ENCODE results near the gene RABGAP1.

Gene RABGAP1

GRCh38 chr9:123089040-123089439 lies 148.2 kb downstream of the RABGAP1 start:
- H3K27ac ChIP-seq (ENCODE audit: low read depth in 2 of 2, low read length in 2 of 2) = no peak overlapping the region
- H3K4me3 ChIP-seq (ENCODE audit: low read length in 2 of 2) = no peak overlapping the region
- H3K9me3 ChIP-seq (ENCODE audit: control insufficient read depth in 2 of 2, low read length in 2 of 2) = no peaks in the 10 kb centered on the region
- H3K4me1 ChIP-seq (ENCODE audit: control insufficient read depth in 2 of 2, insufficient read depth in 2 of 2, low read length in 2 of 2) = no peaks in the 10 kb centered on the region
- H3K36me3 ChIP-seq (ENCODE audit: control insufficient read depth in 2 of 2, insufficient read depth in 2 of 2, low read length in 2 of 2) = peaks cover 40 to 64% of the 10 kb centered on the region in 2 donors
- no peaks in the 10 kb centered on the region for H3K27me3 ChIP-seq (ENCODE audit: control insufficient read depth in 2 of 2, insufficient read depth in 2 of 2, low read length in 2 of 2)
- no peak overlapping the region for H3K9ac ChIP-seq (ENCODE audit: low read depth in 1 of 2, low read length in 2 of 2)

DNA sequence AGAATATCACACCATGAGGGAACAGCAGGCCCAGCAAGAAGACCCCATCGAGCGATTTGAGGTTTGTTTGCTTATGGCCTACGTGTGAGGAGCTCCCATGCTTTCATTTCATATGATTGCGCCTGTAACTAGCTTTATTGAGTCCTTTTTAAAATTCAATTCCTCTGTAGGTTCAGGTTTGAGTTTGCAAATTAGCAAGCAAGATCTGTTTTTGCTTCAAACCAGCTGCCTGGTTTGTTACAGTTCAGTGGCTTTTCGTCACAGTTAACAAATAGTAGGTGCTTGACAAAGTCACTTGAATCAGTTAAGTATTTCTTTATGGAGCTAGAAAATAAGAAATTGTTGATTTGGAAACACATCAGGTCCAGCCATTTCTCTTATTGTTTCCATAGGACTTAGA lies 149.0 kb downstream of the RABGAP1 start:
- Histone ChIP-seq H3K4me3 (ENCODE audit: low read length in 2 of 2) (no peak overlapping the region), H3K27me3 (ENCODE audit: control insufficient read depth in 2 of 2, insufficient read depth in 2 of 2, low read length in 2 of 2) (no peaks in the 10 kb centered on the region), H3K9me3 (ENCODE audit: control insufficient read depth in 2 of 2, low read length in 2 of 2) (no peaks in the 10 kb centered on the region), H3K27ac (ENCODE audit: low read depth in 2 of 2, low read length in 2 of 2) (no peak overlapping the region), H3K4me1 (ENCODE audit: control insufficient read depth in 2 of 2, insufficient read depth in 2 of 2, low read length in 2 of 2) (no peaks in the 10 kb centered on the region), H3K9ac (ENCODE audit: low read depth in 1 of 2, low read length in 2 of 2) (no peak overlapping the region), H3K36me3 (ENCODE audit: control insufficient read depth in 2 of 2, insufficient read depth in 2 of 2, low read length in 2 of 2) (peaks cover 38 to 61% of the 10 kb centered on the region in 2 donors)

- Histone ChIP-seq H3K36me3 (ENCODE audit: control insufficient read depth in 2 of 2, insufficient read depth in 2 of 2, low read length in 2 of 2) (peaks cover 37 to 55% of the 10 kb centered on the region in 2 donors), H3K27me3 (ENCODE audit: control insufficient read depth in 2 of 2, insufficient read depth in 2 of 2, low read length in 2 of 2) (no peaks in the 10 kb centered on the region), H3K27ac (ENCODE audit: low read depth in 2 of 2, low read length in 2 of 2) (no peak overlapping the region), H3K9me3 (ENCODE audit: control insufficient read depth in 2 of 2, low read length in 2 of 2) (no peaks in the 10 kb centered on the region), H3K4me3 (ENCODE audit: low read length in 2 of 2) (no peak overlapping the region), H3K9ac (ENCODE audit: low read depth in 1 of 2, low read length in 2 of 2) (no peak overlapping the region), H3K4me1 (ENCODE audit: control insufficient read depth in 2 of 2, insufficient read depth in 2 of 2, low read length in 2 of 2) (no peaks in the 10 kb centered on the region)
These were observed 149.5 kb downstream of the RABGAP1 start for GRCh38 chr9:123090198-123090896.

- no peaks in the 10 kb centered on the region for H3K27me3 ChIP-seq (ENCODE audit: control insufficient read depth in 2 of 2, insufficient read depth in 2 of 2, low read length in 2 of 2)
- no peaks in the 10 kb centered on the region for H3K9me3 ChIP-seq (ENCODE audit: control insufficient read depth in 2 of 2, low read length in 2 of 2)
- H3K4me3 ChIP-seq (ENCODE audit: low read length in 2 of 2) = no peak overlapping the region
- H3K4me1 ChIP-seq (ENCODE audit: control insufficient read depth in 2 of 2, insufficient read depth in 2 of 2, low read length in 2 of 2) = no peaks in the 10 kb centered on the region
- H3K27ac ChIP-seq (ENCODE audit: low read depth in 2 of 2, low read length in 2 of 2) = no peak overlapping the region
- H3K9ac ChIP-seq (ENCODE audit: low read depth in 1 of 2, low read length in 2 of 2) = no peak overlapping the region
- peaks cover 39 to 57% of the 10 kb centered on the region in 2 donors for H3K36me3 ChIP-seq (ENCODE audit: control insufficient read depth in 2 of 2, insufficient read depth in 2 of 2, low read length in 2 of 2)
These were observed 150.1 kb downstream of the RABGAP1 start for GRCh38 chr9:123090956-123091355.

DNA sequence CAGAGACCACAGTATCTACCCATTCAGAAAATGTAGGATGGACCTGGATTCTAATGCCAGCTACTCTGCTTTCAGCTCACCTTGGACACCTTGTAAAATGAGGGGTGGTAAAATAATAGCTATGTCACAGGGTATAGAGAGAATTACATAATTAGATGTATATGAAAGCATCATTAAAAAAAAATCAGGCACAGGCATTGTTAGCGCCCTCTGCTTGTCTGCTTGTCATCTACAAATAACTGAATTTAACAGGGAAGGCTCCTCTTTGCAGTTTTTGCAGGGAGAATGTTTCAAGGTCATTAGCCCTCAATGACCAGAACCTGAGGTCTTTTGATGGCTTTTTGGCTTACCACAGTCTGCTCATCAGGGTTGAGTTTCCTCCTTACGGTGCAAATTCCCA lies 150.6 kb downstream of the RABGAP1 start:
- H3K36me3 ChIP-seq (ENCODE audit: control insufficient read depth in 2 of 2, insufficient read depth in 2 of 2, low read length in 2 of 2) = peaks cover 44 to 59% of the 10 kb centered on the region in 2 donors
- H3K9me3 ChIP-seq (ENCODE audit: control insufficient read depth in 2 of 2, low read length in 2 of 2) = no peaks in the 10 kb centered on the region
- no peak overlapping the region for H3K4me3 ChIP-seq (ENCODE audit: low read length in 2 of 2)
- H3K9ac ChIP-seq (ENCODE audit: low read depth in 1 of 2, low read length in 2 of 2) = no peak overlapping the region
- H3K27ac ChIP-seq (ENCODE audit: low read depth in 2 of 2, low read length in 2 of 2) = no peak overlapping the region
- H3K4me1 ChIP-seq (ENCODE audit: control insufficient read depth in 2 of 2, insufficient read depth in 2 of 2, low read length in 2 of 2) = no peaks in the 10 kb centered on the region
- no peaks in the 10 kb centered on the region for H3K27me3 ChIP-seq (ENCODE audit: control insufficient read depth in 2 of 2, insufficient read depth in 2 of 2, low read length in 2 of 2)

DNA sequence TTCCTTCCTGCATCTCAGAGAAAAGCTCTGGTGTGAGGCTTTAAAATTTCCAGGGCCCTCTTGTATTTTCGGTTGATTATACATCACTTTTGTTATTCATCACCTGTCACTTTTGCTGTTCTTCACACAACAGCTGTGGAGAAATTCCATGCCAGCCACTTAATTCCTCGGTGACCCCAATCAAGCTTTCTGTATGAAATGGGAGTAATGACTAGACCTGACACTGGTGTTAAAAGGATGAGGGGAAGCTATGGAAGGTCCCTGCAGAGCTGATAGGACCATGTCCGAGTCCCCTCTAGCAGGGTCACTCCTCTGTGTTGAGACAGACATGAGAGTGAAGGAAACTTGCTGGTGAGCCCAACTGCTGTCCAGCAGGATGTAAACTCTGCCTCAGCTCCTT lies 152.3 kb downstream of the RABGAP1 start:
- Histone ChIP-seq H3K4me1 (ENCODE audit: control insufficient read depth in 2 of 2, insufficient read depth in 2 of 2, low read length in 2 of 2) (no peaks in the 10 kb centered on the region), H3K9ac (ENCODE audit: low read depth in 1 of 2, low read length in 2 of 2) (no peak overlapping the region), H3K9me3 (ENCODE audit: control insufficient read depth in 2 of 2, low read length in 2 of 2) (no peaks in the 10 kb centered on the region), H3K27me3 (ENCODE audit: control insufficient read depth in 2 of 2, insufficient read depth in 2 of 2, low read length in 2 of 2) (no peaks in the 10 kb centered on the region), H3K4me3 (ENCODE audit: low read length in 2 of 2) (no peak overlapping the region), H3K36me3 (ENCODE audit: control insufficient read depth in 2 of 2, insufficient read depth in 2 of 2, low read length in 2 of 2) (peaks cover 49 to 69% of the 10 kb centered on the region in 2 donors), H3K27ac (ENCODE audit: low read depth in 2 of 2, low read length in 2 of 2) (no peak overlapping the region)

DNA sequence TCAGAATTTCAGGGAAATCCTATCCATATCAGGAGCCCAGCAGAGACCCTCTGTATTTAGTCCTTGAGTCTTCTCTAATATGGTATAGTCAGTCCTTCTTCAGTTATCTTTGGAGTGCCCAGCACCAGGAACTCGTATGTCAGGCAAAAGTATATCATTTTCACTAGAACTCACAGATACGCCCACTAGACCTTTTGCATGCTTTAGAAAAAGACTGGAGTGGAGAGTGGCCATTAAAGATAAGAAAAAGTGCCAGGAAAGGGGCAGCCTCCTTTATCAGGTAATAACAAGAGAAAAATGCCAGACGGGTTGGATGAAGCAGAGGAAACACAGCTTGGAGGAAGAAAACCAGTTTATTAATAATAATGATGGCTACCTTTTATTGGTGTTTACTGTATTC lies 156.2 kb downstream of the RABGAP1 start:
- peaks cover 57 to 66% of the 10 kb centered on the region in 2 donors for H3K36me3 ChIP-seq (ENCODE audit: control insufficient read depth in 2 of 2, insufficient read depth in 2 of 2, low read length in 2 of 2)
- no peaks in the 10 kb centered on the region for H3K4me1 ChIP-seq (ENCODE audit: control insufficient read depth in 2 of 2, insufficient read depth in 2 of 2, low read length in 2 of 2)
- H3K27me3 ChIP-seq (ENCODE audit: control insufficient read depth in 2 of 2, insufficient read depth in 2 of 2, low read length in 2 of 2) = no peaks in the 10 kb centered on the region
- H3K9me3 ChIP-seq (ENCODE audit: control insufficient read depth in 2 of 2, low read length in 2 of 2) = no peaks in the 10 kb centered on the region
- H3K27ac ChIP-seq (ENCODE audit: low read depth in 2 of 2, low read length in 2 of 2) = no peak overlapping the region
- no peak overlapping the region for H3K4me3 ChIP-seq (ENCODE audit: low read length in 2 of 2)
- no peak overlapping the region for H3K9ac ChIP-seq (ENCODE audit: low read depth in 1 of 2, low read length in 2 of 2)

DNA sequence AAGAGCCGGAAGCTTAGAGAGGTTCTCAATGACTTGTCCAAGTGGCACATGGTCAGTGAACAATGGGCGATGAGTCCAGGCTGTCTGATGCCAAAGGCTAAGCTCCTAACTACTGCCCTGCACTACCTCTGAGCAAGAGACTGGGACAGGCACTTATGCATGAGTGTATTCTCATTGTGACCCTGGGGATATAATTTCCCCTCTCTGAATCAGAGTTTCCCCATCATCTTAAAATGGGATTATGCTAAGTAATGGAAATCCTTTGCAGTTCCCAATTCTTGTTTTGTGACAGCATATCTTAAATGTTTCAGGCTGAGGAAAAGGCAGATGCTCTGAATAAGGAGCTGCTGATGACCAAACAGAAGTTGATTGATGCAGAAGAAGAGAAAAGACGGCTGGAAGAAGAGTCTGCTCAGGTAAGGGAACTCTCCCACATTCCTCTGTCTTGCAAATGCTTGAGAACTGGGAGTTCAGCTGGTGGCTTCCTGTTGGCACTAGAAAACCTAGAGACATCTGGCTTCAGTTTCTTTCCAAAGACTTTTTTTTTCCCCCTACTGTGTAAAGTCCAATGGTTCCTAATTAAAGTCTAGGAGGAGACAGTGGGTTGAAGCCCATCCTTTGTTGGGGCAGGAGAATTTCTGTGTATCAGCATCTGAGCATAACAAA lies 156.7 kb downstream of the RABGAP1 start:
- no peaks in the 10 kb centered on the region for H3K9me3 ChIP-seq (ENCODE audit: control insufficient read depth in 2 of 2, low read length in 2 of 2)
- no peak overlapping the region for H3K27ac ChIP-seq (ENCODE audit: low read depth in 2 of 2, low read length in 2 of 2)
- peaks cover 59 to 69% of the 10 kb centered on the region in 2 donors for H3K36me3 ChIP-seq (ENCODE audit: control insufficient read depth in 2 of 2, insufficient read depth in 2 of 2, low read length in 2 of 2)
- no peaks in the 10 kb centered on the region for H3K27me3 ChIP-seq (ENCODE audit: control insufficient read depth in 2 of 2, insufficient read depth in 2 of 2, low read length in 2 of 2)
- H3K9ac ChIP-seq (ENCODE audit: low read depth in 1 of 2, low read length in 2 of 2) = no peak overlapping the region
- no peak overlapping the region for H3K4me3 ChIP-seq (ENCODE audit: low read length in 2 of 2)
- no peaks in the 10 kb centered on the region for H3K4me1 ChIP-seq (ENCODE audit: control insufficient read depth in 2 of 2, insufficient read depth in 2 of 2, low read length in 2 of 2)

DNA sequence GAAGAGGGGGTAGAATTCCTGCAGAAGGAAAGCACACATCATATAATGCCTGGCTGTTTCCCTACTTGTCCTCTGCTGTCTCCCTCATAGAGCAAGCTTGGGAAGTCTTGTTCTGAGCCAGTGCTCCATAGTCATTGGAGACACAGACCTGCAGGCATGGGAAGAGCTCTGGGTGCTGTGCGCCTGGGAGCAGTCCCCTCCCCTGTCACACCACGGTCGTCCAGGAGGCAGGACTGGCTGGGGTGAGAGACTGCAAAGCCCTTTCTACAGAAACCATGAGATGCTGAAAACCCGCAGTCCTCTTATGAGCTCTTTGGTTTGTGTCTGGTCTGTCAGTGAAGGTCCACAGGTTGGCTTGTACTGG lies 157.3 kb downstream of the RABGAP1 start:
- no peaks in the 10 kb centered on the region for H3K9me3 ChIP-seq (ENCODE audit: control insufficient read depth in 2 of 2, low read length in 2 of 2)
- no peak overlapping the region for H3K27ac ChIP-seq (ENCODE audit: low read depth in 2 of 2, low read length in 2 of 2)
- no peaks in the 10 kb centered on the region for H3K4me1 ChIP-seq (ENCODE audit: control insufficient read depth in 2 of 2, insufficient read depth in 2 of 2, low read length in 2 of 2)
- H3K27me3 ChIP-seq (ENCODE audit: control insufficient read depth in 2 of 2, insufficient read depth in 2 of 2, low read length in 2 of 2) = no peaks in the 10 kb centered on the region
- H3K4me3 ChIP-seq (ENCODE audit: low read length in 2 of 2) = no peak overlapping the region
- no peak overlapping the region for H3K9ac ChIP-seq (ENCODE audit: low read depth in 1 of 2, low read length in 2 of 2)
- peaks cover 59 to 66% of the 10 kb centered on the region in 2 donors for H3K36me3 ChIP-seq (ENCODE audit: control insufficient read depth in 2 of 2, insufficient read depth in 2 of 2, low read length in 2 of 2)

DNA sequence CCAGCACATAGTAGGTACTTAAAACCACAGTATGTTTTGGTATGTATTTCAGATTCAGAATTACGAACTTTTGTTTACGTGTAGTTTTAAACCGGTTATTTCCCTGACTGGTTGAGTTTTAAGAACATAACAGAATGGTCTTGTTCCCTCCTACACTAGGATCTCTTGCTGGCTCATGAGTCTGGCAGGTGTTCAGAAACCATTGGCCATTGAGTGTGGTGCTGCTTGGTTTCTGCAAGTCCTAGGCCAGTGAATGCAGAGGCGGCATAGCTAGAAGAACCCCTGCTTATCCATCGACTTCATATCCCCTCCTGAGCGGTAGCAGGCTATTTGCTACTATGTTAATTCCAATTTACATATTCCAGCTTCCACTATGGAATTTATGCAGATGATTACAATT lies 158.2 kb downstream of the RABGAP1 start:
- H3K4me1 ChIP-seq (ENCODE audit: control insufficient read depth in 2 of 2, insufficient read depth in 2 of 2, low read length in 2 of 2) = no peaks in the 10 kb centered on the region
- H3K9me3 ChIP-seq (ENCODE audit: control insufficient read depth in 2 of 2, low read length in 2 of 2) = no peaks in the 10 kb centered on the region
- H3K27me3 ChIP-seq (ENCODE audit: control insufficient read depth in 2 of 2, insufficient read depth in 2 of 2, low read length in 2 of 2) = no peaks in the 10 kb centered on the region
- no peak overlapping the region for H3K4me3 ChIP-seq (ENCODE audit: low read length in 2 of 2)
- H3K27ac ChIP-seq (ENCODE audit: low read depth in 2 of 2, low read length in 2 of 2) = no peak overlapping the region
- H3K9ac ChIP-seq (ENCODE audit: low read depth in 1 of 2, low read length in 2 of 2) = no peak overlapping the region
- peaks cover 59 to 62% of the 10 kb centered on the region in 2 donors for H3K36me3 ChIP-seq (ENCODE audit: control insufficient read depth in 2 of 2, insufficient read depth in 2 of 2, low read length in 2 of 2)
